Activated T-cell treated with anti-CD3 and anti-CD28 coated beads, Interleukin-2, amount 50 U/mL, for 4 hours (primary cell): ENCODE data around the gene TEX101. TPM values are rescaled to one million over a fixed set of nuclear protein-coding genes. Genes with fewer than 3 reads are reported as not detected.

Experiments
- ATAC-seq, 2 donors: fragments of 200-7000 bp; cut with Tn5 transposase; one replicate each; pipeline ENCODE4 v1.10.0; 2021
- DNase-seq: peaks from one replicate; pipeline ENCODE4 v3.0.0-alpha.2; 2020
- H3K27me3 Mint-ChIP-seq: one replicate; pipeline ENCODE4 v1.8.0; 2021; ENCODE audit warnings: low read depth, mixed read lengths
- H3K36me3 Mint-ChIP-seq: one replicate; pipeline ENCODE4 v1.8.0; 2022; ENCODE audit warnings: mixed read lengths; ENCODE audit not compliant: insufficient read depth
- H3K4me1 Mint-ChIP-seq: one replicate; pipeline ENCODE4 v1.8.0; 2021; ENCODE audit warnings: low read depth, mixed read lengths
- H3K4me3 Mint-ChIP-seq: one replicate; pipeline ENCODE4 v1.8.0; 2021; ENCODE audit warnings: mild to moderate bottlenecking, moderate library complexity, mixed read lengths
- H3K9me3 Mint-ChIP-seq: one replicate; pipeline ENCODE4 v1.8.0; 2021; ENCODE audit warnings: mixed read lengths
- total RNA-seq, 3 donors: library from RNA; stranded (reverse); gene quantifications; one replicate each; pipeline ENCODE4 v1.2.1, GENCODE V29; 2021

TEX101 gene
- total RNA-seq, 3 donors from 2014 or later, result not detected

- ATAC-seq (no peak), DNase-seq (no peak)
- peaks cover 38% of the 10 kb centered on the region for H3K27me3 Mint-ChIP-seq
- H3K36me3 Mint-ChIP-seq, result no peaks in the 10 kb centered on the region
- no peaks in the 10 kb centered on the region for H3K4me1 Mint-ChIP-seq
- H3K4me3 Mint-ChIP-seq, result no peak overlapping the region
- no peaks in the 10 kb centered on the region for H3K9me3 Mint-ChIP-seq
Measured at GRCh38 chr19:43395561-43395960, 19.1 kb upstream of the TEX101 start.

GRCh38 chr19:43406297-43406696 lies 8.4 kb upstream of the TEX101 start:
- Mint-ChIP-seq H3K4me3 (no peak overlapping the region), H3K9me3 (no peaks in the 10 kb centered on the region), H3K4me1 (no peaks in the 10 kb centered on the region), H3K36me3 (no peaks in the 10 kb centered on the region), H3K27me3 (peaks cover 9% of the 10 kb centered on the region)
- ATAC-seq, result no peak
- DNase-seq, result no peak

GRCh38 chr19:43407416-43408005 lies 7.2 kb upstream of the TEX101 start:
- Mint-ChIP-seq H3K9me3 (no peaks in the 10 kb centered on the region), H3K4me1 (no peaks in the 10 kb centered on the region), H3K4me3 (no peak overlapping the region), H3K27me3 (peaks cover 9% of the 10 kb centered on the region), H3K36me3 (no peaks in the 10 kb centered on the region)
- DNase-seq (no peak), ATAC-seq (no peak)

- ATAC-seq, result no peak
Measured at GRCh38 chr19:43408043-43408442, 6.6 kb upstream of the TEX101 start.

GRCh38 chr19:43409415-43409814 lies 5.3 kb upstream of the TEX101 start:
- Mint-ChIP-seq H3K4me3 (no peak overlapping the region), H3K9me3 (no peaks in the 10 kb centered on the region), H3K4me1 (no peaks in the 10 kb centered on the region), H3K27me3 (peaks cover 7% of the 10 kb centered on the region), H3K36me3 (no peaks in the 10 kb centered on the region)
- ATAC-seq (no peak), DNase-seq (no peak)

More at GRCh38 chr19:43408043-43408442, 6.6 kb upstream of the TEX101 start:
- H3K36me3 Mint-ChIP-seq, result no peaks in the 10 kb centered on the region
- no peaks in the 10 kb centered on the region for H3K4me1 Mint-ChIP-seq
- DNase-seq, result no peak
- peaks cover 9% of the 10 kb centered on the region for H3K27me3 Mint-ChIP-seq
- no peak overlapping the region for H3K4me3 Mint-ChIP-seq
- H3K9me3 Mint-ChIP-seq, result no peaks in the 10 kb centered on the region

- peaks cover 2% of the 10 kb centered on the region for H3K27me3 Mint-ChIP-seq
- H3K4me1 Mint-ChIP-seq, result no peaks in the 10 kb centered on the region
Measured at GRCh38 chr19:43412441-43412840, 2.2 kb upstream of the TEX101 start.

GRCh38 chr19:43416951-43417623 lies 2.4 kb downstream of the TEX101 start:
- Mint-ChIP-seq H3K27me3 (peaks cover 2% of the 10 kb centered on the region), H3K9me3 (no peaks in the 10 kb centered on the region), H3K4me1 (no peaks in the 10 kb centered on the region), H3K36me3 (no peaks in the 10 kb centered on the region), H3K4me3 (no peak overlapping the region)
- no peak for ATAC-seq
- no peak for DNase-seq

More at GRCh38 chr19:43412441-43412840, 2.2 kb upstream of the TEX101 start:
- ATAC-seq (no peak), DNase-seq (no peak)
- Mint-ChIP-seq H3K4me3 (no peak overlapping the region), H3K9me3 (no peaks in the 10 kb centered on the region), H3K36me3 (no peaks in the 10 kb centered on the region)

GRCh38 chr19:43420954-43421353 lies 6.3 kb downstream of the TEX101 start:
- H3K9me3 Mint-ChIP-seq, result no peaks in the 10 kb centered on the region
- H3K36me3 Mint-ChIP-seq, result no peaks in the 10 kb centered on the region
- no peak for ATAC-seq
- H3K4me3 Mint-ChIP-seq, result no peak overlapping the region
- DNase-seq, result no peak
- peaks cover 3% of the 10 kb centered on the region for H3K4me1 Mint-ChIP-seq
- H3K27me3 Mint-ChIP-seq, result peaks cover 2% of the 10 kb centered on the region

- Mint-ChIP-seq H3K9me3 (no peaks in the 10 kb centered on the region), H3K4me3 (no peak overlapping the region), H3K27me3 (peaks cover 2% of the 10 kb centered on the region), H3K4me1 (peaks cover 3% of the 10 kb centered on the region), H3K36me3 (no peaks in the 10 kb centered on the region)
- DNase-seq, result no peak
- no peak for ATAC-seq
Measured at GRCh38 chr19:43422000-43422688, 7.5 kb downstream of the TEX101 start.

- DNase-seq (no peak), ATAC-seq (no peak)
- Mint-ChIP-seq H3K4me3 (no peak overlapping the region), H3K9me3 (no peaks in the 10 kb centered on the region), H3K27me3 (peaks cover 2% of the 10 kb centered on the region), H3K36me3 (no peaks in the 10 kb centered on the region), H3K4me1 (peaks cover 3% of the 10 kb centered on the region)
Measured at GRCh38 chr19:43422689-43423066, 8.0 kb downstream of the TEX101 start.

GRCh38 chr19:43423779-43424178 lies 9.1 kb downstream of the TEX101 start:
- H3K36me3 Mint-ChIP-seq, result no peaks in the 10 kb centered on the region
- no peak for DNase-seq
- no peak overlapping the region for H3K4me3 Mint-ChIP-seq
- peaks cover 3% of the 10 kb centered on the region for H3K4me1 Mint-ChIP-seq
- no peaks in the 10 kb centered on the region for H3K27me3 Mint-ChIP-seq
- H3K9me3 Mint-ChIP-seq, result no peaks in the 10 kb centered on the region
- ATAC-seq, result no peak

GRCh38 chr19:43425567-43426392 lies 11.1 kb downstream of the TEX101 start:
- no peaks in the 10 kb centered on the region for H3K36me3 Mint-ChIP-seq
- no peak overlapping the region for H3K4me3 Mint-ChIP-seq
- no peaks in the 10 kb centered on the region for H3K27me3 Mint-ChIP-seq
- no peak for ATAC-seq
- DNase-seq, result no peak
- H3K4me1 Mint-ChIP-seq, result peaks cover 3% of the 10 kb centered on the region
- H3K9me3 Mint-ChIP-seq, result no peaks in the 10 kb centered on the region

- DNase-seq (no peak), ATAC-seq (no peak)
- Mint-ChIP-seq H3K36me3 (no peaks in the 10 kb centered on the region), H3K9me3 (no peaks in the 10 kb centered on the region), H3K4me3 (no peak overlapping the region), H3K27me3 (no peaks in the 10 kb centered on the region), H3K4me1 (peaks cover 10% of the 10 kb centered on the region)
Measured at GRCh38 chr19:43429395-43429794, 14.7 kb downstream of the TEX101 start.

- no peak for ATAC-seq
- Mint-ChIP-seq H3K4me3 (no peak overlapping the region), H3K36me3 (no peaks in the 10 kb centered on the region), H3K9me3 (no peaks in the 10 kb centered on the region), H3K27me3 (no peaks in the 10 kb centered on the region), H3K4me1 (peaks cover 11% of the 10 kb centered on the region)
- no peak for DNase-seq
Measured at GRCh38 chr19:43430142-43430710, 15.5 kb downstream of the TEX101 start.
